Duodenal mucosa (tissue), 2 donors: ENCODE data around the gene CREB1.
"Not testable (repeated sequence)": the region's sequence is repeated elsewhere in the genome, so short reads cannot be mapped to it uniquely, and the experiment has no call there.

ENCODE experiments used
- H3K27ac ChIP-seq: one replicate; pipeline ENCODE4 v1.7.0; 2013; ENCODE audit warnings: low read depth, low read length
- H3K27me3 ChIP-seq, 2 donors: one replicate each; pipeline ENCODE4 v1.7.0; 2013; ENCODE audit warnings: low read length in 2 of 2, control low read depth in 1 of 2; ENCODE audit not compliant: insufficient read depth in 2 of 2, control insufficient read depth in 1 of 2
- H3K36me3 ChIP-seq, 2 donors: one replicate each; pipeline ENCODE4 v1.7.0; 2013; ENCODE audit warnings: low read length in 2 of 2, control low read depth in 1 of 2; ENCODE audit not compliant: insufficient read depth in 2 of 2, control insufficient read depth in 1 of 2
- H3K4me1 ChIP-seq, 2 donors: one replicate each; pipeline ENCODE4 v1.7.0; 2013; ENCODE audit warnings: low read length in 2 of 2, control low read depth in 1 of 2; ENCODE audit not compliant: insufficient read depth in 2 of 2, control insufficient read depth in 1 of 2
- H3K4me3 ChIP-seq, 2 donors: one replicate each; pipeline ENCODE4 v1.7.0; 2013; ENCODE audit warnings: low read length in 2 of 2, low read depth in 1 of 2
- H3K9ac ChIP-seq, 2 donors: one replicate each; pipeline ENCODE4 v1.7.0; 2013; ENCODE audit warnings: low read length in 2 of 2, low read depth in 1 of 2
- H3K9me3 ChIP-seq, 2 donors: one replicate each; pipeline ENCODE4 v1.7.0; 2013; ENCODE audit warnings: low read length in 2 of 2, control low read depth in 1 of 2; ENCODE audit not compliant: control insufficient read depth in 1 of 2

Gene CREB1

DNA sequence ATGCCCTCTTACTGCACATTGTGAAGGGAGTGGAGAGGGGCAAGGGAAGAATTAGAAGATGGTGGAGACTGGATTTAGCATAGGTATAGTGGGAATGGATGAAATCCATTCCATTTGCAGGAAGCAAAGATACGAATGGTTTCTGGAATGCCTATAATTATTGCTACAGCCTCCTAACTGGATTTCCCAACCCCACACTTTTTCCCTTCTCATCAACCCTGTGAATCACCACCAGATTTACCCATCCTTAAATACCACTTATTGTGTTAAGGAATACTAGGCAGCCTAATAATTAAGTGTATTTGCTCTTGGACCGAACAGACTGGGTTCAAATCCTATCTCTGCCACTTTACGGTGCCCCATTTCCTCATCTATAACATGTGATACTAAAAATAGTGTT lies 39.3 kb upstream of the CREB1 start:
- Histone ChIP-seq H3K27ac (no peak overlapping the region), H3K9ac (no peak overlapping the region), H3K4me3 (no peak overlapping the region), H3K27me3 (no peaks in the 10 kb centered on the region), H3K36me3 (no peaks in the 10 kb centered on the region), H3K4me1 (no peaks in the 10 kb centered on the region), H3K9me3 (no peaks in the 10 kb centered on the region)

DNA sequence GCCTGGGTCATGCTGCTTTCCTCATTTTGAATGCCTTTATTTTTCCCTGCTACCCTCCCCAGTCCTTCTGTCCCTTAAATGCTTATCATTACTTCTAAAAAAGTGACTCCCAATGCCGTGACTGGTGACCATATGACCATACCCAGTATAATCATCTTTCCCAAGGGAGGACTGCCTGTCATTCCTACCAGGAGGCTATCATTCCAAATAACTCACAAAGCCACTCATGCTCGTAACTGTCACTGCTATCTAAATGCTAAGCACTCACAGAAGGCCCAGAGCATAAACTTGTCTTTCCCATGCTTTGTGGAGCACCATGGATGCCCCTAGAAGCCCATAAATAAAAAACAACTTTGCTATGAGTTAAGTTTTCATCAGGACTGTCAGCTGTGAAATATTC lies 38.7 kb upstream of the CREB1 start:
- no peaks in the 10 kb centered on the region for H3K4me1 ChIP-seq
- no peaks in the 10 kb centered on the region for H3K9me3 ChIP-seq
- H3K36me3 ChIP-seq, result no peaks in the 10 kb centered on the region
- no peak overlapping the region for H3K27ac ChIP-seq
- no peak overlapping the region for H3K9ac ChIP-seq
- no peaks in the 10 kb centered on the region for H3K27me3 ChIP-seq
- H3K4me3 ChIP-seq, result no peak overlapping the region

DNA sequence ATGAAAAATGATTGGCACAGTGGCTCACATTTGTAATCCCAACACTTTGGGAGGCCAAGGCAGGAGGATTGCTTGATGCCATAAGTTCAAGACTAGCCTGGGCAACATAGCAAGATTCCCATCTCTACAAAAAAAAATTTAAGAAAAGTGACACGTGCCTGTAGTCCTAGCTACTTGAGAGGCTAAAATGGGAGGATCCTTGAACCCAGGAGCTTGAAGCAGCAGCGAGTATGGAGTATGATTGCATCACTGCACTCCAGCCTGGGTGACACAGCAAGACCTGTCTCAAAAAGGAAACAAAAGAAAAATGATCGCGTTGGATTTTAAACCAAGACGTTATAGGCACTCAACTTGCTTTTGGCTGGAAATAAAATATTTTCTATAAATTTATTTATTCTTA lies 37.8 kb upstream of the CREB1 start:
- Histone ChIP-seq H3K4me1 (no peaks in the 10 kb centered on the region), H3K4me3 (no peak overlapping the region), H3K36me3 (no peaks in the 10 kb centered on the region), H3K27me3 (no peaks in the 10 kb centered on the region), H3K9ac (no peak overlapping the region), H3K27ac (no peak overlapping the region), H3K9me3 (no peaks in the 10 kb centered on the region)

DNA sequence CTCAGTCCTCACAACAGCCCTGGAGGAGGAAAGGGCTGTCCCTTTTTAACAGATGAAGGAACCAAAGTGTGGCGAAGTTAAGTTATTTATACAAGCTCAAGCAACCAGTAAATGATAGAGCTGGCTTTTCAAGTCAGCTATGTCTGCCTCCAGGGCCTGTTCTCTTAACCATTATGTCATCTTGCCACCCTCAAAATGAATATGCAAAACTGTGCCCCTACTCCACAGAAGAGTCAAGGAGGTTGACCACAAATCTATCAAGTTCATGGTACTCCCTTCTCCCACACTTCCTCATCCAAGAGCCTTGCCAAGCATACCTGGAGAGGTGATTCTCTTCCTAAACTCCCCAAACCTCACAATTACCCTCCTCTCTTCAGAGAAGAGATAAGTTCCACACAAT lies 37.3 kb upstream of the CREB1 start:
- H3K4me1 ChIP-seq, result no peaks in the 10 kb centered on the region
- no peaks in the 10 kb centered on the region for H3K9me3 ChIP-seq
- H3K9ac ChIP-seq, result no peak overlapping the region
- H3K27ac ChIP-seq, result no peak overlapping the region
- no peak overlapping the region for H3K4me3 ChIP-seq
- no peaks in the 10 kb centered on the region for H3K36me3 ChIP-seq
- H3K27me3 ChIP-seq, result no peaks in the 10 kb centered on the region

- Histone ChIP-seq H3K4me1 (no peaks in the 10 kb centered on the region), H3K4me3 (no peak overlapping the region), H3K9me3 (no peaks in the 10 kb centered on the region), H3K9ac (no peak overlapping the region), H3K36me3 (no peaks in the 10 kb centered on the region), H3K27ac (no peak overlapping the region), H3K27me3 (no peaks in the 10 kb centered on the region)
Measured at GRCh38 chr2:207494137-207494536, 35.6 kb upstream of the CREB1 start.

DNA sequence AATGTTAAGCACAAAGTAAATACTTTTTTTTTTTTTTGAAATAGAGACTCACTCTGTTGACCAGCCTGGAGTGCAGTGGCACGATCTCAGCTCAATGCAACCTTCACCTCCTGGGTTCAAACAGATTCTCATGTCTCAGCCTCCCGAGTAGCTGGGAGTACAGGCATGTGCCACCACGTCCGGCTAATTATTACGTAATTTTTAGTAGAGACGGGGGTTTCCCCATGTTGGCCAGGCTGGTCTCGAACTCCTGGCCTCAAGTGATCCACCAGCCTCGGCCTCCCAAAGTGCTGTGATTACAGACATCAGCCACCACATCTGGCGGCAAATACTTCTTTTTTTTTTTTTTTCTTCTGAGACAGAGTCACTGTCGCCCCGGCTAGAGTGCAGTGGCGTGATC lies 32.8 kb upstream of the CREB1 start:
- not testable (repeated sequence) for H3K4me3 ChIP-seq, H3K9ac ChIP-seq, H3K27me3 ChIP-seq, H3K9me3 ChIP-seq, H3K36me3 ChIP-seq, H3K4me1 ChIP-seq, H3K27ac ChIP-seq

GRCh38 chr2:207497596-207497995 lies 32.2 kb upstream of the CREB1 start:
- no peaks in the 10 kb centered on the region for H3K27me3 ChIP-seq
- H3K27ac ChIP-seq, result no peak overlapping the region
- no peaks in the 10 kb centered on the region for H3K36me3 ChIP-seq
- H3K9ac ChIP-seq, result no peak overlapping the region
- H3K4me3 ChIP-seq, result no peak overlapping the region
- H3K9me3 ChIP-seq, result no peaks in the 10 kb centered on the region
- H3K4me1 ChIP-seq, result no peaks in the 10 kb centered on the region

DNA sequence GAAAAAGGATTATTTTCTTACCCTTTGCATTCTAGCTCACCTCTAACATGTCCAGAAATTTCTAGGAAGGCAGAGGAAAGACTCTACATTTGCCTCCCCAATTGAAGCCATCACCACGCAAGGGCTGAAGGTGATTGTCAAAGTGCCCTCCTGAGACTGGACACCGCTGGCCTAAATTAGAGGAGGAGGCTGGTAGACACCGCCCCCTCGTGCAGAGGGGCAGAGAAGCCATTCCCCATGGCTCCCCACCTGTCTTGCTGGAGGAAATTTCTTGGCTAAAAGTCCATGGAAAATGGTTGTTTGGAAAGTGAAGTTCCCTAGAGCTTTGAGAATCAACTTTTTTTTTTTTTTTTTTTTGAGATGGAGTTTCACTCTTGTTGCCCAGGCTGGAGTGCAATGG lies 31.3 kb upstream of the CREB1 start:
- H3K27me3 ChIP-seq, result no peaks in the 10 kb centered on the region
- H3K4me3 ChIP-seq, result no peak overlapping the region
- H3K9me3 ChIP-seq, result no peaks in the 10 kb centered on the region
- H3K4me1 ChIP-seq, result no peaks in the 10 kb centered on the region
- H3K27ac ChIP-seq, result no peak overlapping the region
- no peak overlapping the region for H3K9ac ChIP-seq
- no peaks in the 10 kb centered on the region for H3K36me3 ChIP-seq

DNA sequence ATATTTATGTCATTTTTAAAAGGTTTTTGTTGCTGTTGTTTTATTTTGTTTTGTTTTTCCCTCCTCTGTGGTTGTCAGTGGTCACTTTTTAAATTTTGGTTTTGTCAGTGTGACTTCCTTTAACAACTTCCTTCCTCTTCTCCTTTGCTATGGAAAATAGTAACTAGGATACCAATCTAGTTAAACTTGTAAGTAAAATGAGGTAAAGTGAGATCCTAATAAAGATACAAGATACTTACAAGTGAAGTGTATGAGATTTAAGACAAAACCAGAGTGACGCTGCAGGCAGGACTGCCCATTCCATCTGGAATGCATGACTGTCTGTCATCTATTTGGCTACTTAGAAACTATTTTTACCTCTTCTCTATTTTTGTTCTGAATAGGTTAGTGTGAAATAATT lies 30.6 kb upstream of the CREB1 start:
- no peaks in the 10 kb centered on the region for H3K4me1 ChIP-seq
- H3K9ac ChIP-seq, result no peak overlapping the region
- no peak overlapping the region for H3K4me3 ChIP-seq
- no peak overlapping the region for H3K27ac ChIP-seq
- no peaks in the 10 kb centered on the region for H3K27me3 ChIP-seq
- H3K36me3 ChIP-seq, result no peaks in the 10 kb centered on the region
- H3K9me3 ChIP-seq, result no peaks in the 10 kb centered on the region

DNA sequence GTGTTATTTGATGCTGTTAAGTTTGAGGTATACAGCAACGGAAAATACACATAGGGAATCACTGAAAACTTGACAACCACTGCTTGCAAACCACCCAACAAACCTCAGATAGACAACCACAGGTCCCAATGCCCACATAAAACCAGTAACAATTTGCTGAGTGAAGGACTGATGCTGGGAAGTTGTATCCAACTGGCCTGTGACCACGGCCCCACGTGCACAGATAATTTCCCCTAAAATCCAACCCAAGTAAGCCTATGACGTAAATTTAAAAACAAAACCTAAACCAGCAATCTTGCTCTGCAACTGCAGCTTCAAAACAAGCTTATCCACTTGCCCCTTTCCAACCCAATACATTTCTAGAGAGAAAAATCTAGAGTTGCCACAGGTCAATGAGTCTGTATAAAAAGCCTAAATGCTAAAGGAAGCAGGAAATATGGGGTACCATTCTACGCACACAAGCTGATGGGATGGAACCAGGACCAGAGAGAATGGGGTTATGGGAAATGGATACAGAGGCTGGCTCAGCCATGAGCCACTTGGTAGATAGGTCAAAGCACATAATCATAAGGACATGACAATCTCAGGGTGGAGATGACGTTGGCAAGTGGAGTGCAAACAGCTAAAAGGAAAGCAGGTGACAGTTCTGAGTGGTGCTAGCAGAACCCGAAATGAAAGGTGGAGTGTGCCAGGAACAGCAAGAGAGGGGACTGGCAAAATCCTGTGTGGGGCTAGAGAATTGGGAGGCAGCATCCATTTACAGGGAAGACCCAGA lies 27.8 kb upstream of the CREB1 start:
- peak overlapping the region; percentile 8 for H3K27ac ChIP-seq
- H3K4me1 ChIP-seq, result peaks cover 0 to 3% of the 10 kb centered on the region in 2 donors
- no peak overlapping the region for H3K9ac ChIP-seq
- no peaks in the 10 kb centered on the region for H3K36me3 ChIP-seq
- H3K4me3 ChIP-seq, result no peak overlapping the region
- no peaks in the 10 kb centered on the region for H3K9me3 ChIP-seq
- no peaks in the 10 kb centered on the region for H3K27me3 ChIP-seq
